Measurements from ENCODE around the gene CD46. TPM values are rescaled to one million over a fixed set of nuclear protein-coding genes. Genes with fewer than 3 reads are reported as not detected.
A peak's percentile ranks its signal among the peaks of the same experiment; 100 is the strongest.

CD46 gene
- total RNA-seq, 1 experiment from 2014 or later: 184 TPM

DNA sequence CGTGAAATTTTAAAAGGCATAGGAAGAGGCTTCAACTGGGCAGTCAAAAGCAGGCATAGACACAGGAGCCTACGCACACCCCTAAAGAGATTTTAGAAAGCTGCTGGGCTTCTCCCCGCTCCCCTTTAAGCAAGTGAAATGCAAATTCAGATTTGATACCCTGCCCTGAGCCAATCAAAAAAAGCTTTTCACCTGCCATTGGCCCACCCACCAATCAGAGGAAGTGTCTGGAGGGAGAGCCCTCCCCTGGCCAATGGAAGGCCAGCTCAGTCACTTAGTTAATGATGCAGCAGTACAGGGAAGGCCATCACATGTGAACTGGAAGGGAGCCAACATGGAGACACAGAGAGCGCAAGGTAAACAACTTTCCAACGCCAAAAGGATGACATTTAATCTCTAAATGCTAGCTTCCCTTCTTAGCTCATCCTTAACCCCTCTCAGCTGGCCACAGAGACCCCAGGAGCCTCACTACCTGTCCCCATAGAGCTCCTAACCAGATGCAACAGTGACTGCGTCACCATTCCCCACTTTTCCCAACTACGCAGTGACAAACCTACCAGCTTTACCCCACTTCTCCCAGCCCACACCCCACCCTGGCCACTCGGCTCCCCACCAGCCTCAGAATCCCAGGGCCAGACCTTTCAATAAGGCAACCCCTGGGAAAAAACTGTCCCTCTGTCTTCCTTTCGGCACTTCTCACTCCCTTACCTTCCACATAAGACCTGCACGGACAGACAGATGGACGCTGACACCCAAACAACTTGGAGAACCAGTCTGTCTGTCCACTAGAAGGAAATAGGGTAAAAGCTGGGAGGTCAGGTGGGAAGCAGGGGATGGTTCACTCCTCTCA, 71.0 kb downstream of the CD46 start:
- Mint-ChIP-seq H3K36me3 (ENCODE audit: insufficient read depth, unreplicated experiment) (peaks cover 50% of the 10 kb centered on the region), H3K4me3 (ENCODE audit: unreplicated experiment) (peak overlapping the region; percentile 80), H3K4me1 (ENCODE audit: insufficient read depth, unreplicated experiment) (peaks cover 89% of the 10 kb centered on the region), H3K9me3 (ENCODE audit: unreplicated experiment) (no peaks in the 10 kb centered on the region), H3K27me3 (ENCODE audit: insufficient read depth, unreplicated experiment) (no peaks in the 10 kb centered on the region), H3K27ac (ENCODE audit: low read depth, unreplicated experiment) (peak overlapping the region; percentile 96)
- CTCF ChIA-PET: interaction anchor here (0.6 to 28.1 kb wide), 31 partner anchors 9 to 1407 kb away, joined by 3 to 790 read pairs (median 4); no protein-coding TSS in a partner anchor
- TF ChIP-seq, protein P1, sequence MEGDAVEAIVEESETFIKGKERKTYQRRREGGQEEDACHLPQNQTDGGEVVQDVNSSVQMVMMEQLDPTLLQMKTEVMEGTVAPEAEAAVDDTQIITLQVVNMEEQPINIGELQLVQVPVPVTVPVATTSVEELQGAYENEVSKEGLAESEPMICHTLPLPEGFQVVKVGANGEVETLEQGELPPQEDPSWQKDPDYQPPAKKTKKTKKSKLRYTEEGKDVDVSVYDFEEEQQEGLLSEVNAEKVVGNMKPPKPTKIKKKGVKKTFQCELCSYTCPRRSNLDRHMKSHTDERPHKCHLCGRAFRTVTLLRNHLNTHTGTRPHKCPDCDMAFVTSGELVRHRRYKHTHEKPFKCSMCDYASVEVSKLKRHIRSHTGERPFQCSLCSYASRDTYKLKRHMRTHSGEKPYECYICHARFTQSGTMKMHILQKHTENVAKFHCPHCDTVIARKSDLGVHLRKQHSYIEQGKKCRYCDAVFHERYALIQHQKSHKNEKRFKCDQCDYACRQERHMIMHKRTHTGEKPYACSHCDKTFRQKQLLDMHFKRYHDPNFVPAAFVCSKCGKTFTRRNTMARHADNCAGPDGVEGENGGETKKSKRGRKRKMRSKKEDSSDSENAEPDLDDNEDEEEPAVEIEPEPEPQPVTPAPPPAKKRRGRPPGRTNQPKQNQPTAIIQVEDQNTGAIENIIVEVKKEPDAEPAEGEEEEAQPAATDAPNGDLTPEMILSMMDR (IDR thresholded peaks at IDR 0.05; ENCODE audit: unreplicated experiment): no peak
- POLR2A ChIA-PET: interaction anchor here (0.6 to 11.5 kb wide), 23 partner anchors 11 to 1993 kb away, joined by 3 to 372 read pairs (median 9); partner anchors contain the start of genes CD46 and PLXNA2
- DNase-seq (ENCODE audit: unreplicated experiment): peak; percentile 76
- intact Hi-C loops (cut with micrococcal nuclease): loop anchor here (2.0 kb wide), 1 partner anchor 18 kb away; no protein-coding TSS in a partner anchor
- TSS peak; percentile 86 for BruUV-seq (replicated peaks)

DNA sequence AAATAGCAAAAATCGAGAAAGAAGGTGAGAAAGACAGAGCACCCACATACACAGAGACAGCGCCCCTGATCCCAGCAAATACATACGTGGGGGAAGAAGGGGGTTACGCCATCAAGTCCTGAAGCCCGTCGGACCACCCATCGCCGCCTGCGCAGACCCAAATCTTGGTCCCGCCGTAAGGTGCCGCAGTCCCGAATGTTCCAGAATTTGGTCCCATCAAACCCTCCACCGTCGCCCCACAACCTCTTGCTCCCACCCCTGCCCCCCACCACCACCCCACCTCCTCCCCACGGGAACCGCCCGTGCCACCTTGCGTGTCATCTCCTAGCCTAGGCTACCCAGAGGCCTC, 71.7 kb downstream of the CD46 start:
- peaks cover 89% of the 10 kb centered on the region for H3K4me1 Mint-ChIP-seq (ENCODE audit: insufficient read depth, unreplicated experiment)

DNA sequence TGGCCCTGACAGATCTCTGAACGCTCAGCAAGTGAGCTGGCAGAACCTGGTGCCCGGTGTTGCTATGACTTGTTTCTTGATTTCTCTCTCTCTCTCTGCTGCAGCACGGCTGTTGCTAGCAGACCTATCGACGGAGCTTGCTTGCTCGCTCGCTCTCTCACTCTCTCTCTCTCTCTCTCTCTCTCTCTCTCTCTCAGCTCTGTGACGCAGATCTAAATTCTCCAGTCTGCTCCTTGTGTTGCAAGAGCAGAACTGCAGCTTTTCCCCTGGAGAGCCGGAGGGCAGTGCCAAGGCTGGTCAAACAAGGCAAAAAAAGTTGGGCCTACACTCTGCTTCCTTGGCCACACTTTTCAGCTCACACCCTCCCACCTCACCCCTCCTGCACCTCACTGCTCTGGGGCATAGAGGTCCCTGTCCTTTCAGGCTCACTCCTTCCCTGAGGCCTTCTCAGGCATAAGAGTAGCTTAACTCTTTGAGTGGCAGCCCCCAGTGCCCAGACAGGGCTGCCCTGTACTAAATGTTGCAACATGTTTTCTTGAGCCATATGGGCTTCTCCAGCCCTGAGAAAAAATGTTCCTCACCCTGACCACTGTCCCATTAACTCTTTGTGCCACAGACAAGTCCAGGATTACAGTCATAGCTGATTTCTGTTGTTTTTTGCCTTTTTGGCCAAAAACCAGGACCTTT, 72.2 kb downstream of the CD46 start:
- Mint-ChIP-seq H3K4me3 (ENCODE audit: unreplicated experiment) (peak overlapping the region; percentile 80), H3K4me1 (ENCODE audit: insufficient read depth, unreplicated experiment) (peaks cover 89% of the 10 kb centered on the region), H3K27ac (ENCODE audit: low read depth, unreplicated experiment) (peak overlapping the region; percentile 96), H3K9me3 (ENCODE audit: unreplicated experiment) (no peaks in the 10 kb centered on the region), H3K27me3 (ENCODE audit: insufficient read depth, unreplicated experiment) (no peaks in the 10 kb centered on the region), H3K36me3 (ENCODE audit: insufficient read depth, unreplicated experiment) (peaks cover 38% of the 10 kb centered on the region)
- ChIA-PET CTCF (interaction anchor here (0.5 to 28.1 kb wide), 37 partner anchors 8 to 1768 kb away, joined by 3 to 790 read pairs (median 4); no protein-coding TSS in a partner anchor), POLR2A (interaction anchor here (0.5 to 11.5 kb wide), 34 partner anchors 10 to 1992 kb away, joined by 3 to 372 read pairs (median 4); partner anchors contain the start of genes CD46 and PLXNA2)
- intact Hi-C loops (cut with micrococcal nuclease): loop anchor here (2.0 kb wide), 1 partner anchor 19 kb away; no protein-coding TSS in a partner anchor
- TF ChIP-seq, protein P1 (IDR thresholded peaks at IDR 0.05; ENCODE audit: unreplicated experiment): peak; percentile 73
- DNase-seq (ENCODE audit: unreplicated experiment): peak; percentile 100
- BruUV-seq (replicated peaks): TSS peak; percentile 52

More for the DNA sequence above, 71.7 kb downstream of the CD46 start:
- ChIA-PET POLR2A (interaction anchor here (0.6 to 11.5 kb wide), 30 partner anchors 10 to 1993 kb away, joined by 3 to 372 read pairs (median 4); partner anchors contain the start of genes CD46 and PLXNA2), CTCF (interaction anchor here (0.6 to 28.1 kb wide), 30 partner anchors 9 to 1768 kb away, joined by 3 to 790 read pairs (median 5); no protein-coding TSS in a partner anchor)
- no peak for DNase-seq (ENCODE audit: unreplicated experiment)
- Mint-ChIP-seq H3K27ac (ENCODE audit: low read depth, unreplicated experiment) (peak overlapping the region; percentile 96), H3K4me3 (ENCODE audit: unreplicated experiment) (peak overlapping the region; percentile 80), H3K36me3 (ENCODE audit: insufficient read depth, unreplicated experiment) (peaks cover 43% of the 10 kb centered on the region), H3K27me3 (ENCODE audit: insufficient read depth, unreplicated experiment) (no peaks in the 10 kb centered on the region), H3K9me3 (ENCODE audit: unreplicated experiment) (no peaks in the 10 kb centered on the region)
- intact Hi-C loops (cut with micrococcal nuclease): loop anchor here (2.0 kb wide), 1 partner anchor 19 kb away; no protein-coding TSS in a partner anchor
- BruUV-seq (replicated peaks): no TSS peak
- TF ChIP-seq, protein P1 (IDR thresholded peaks at IDR 0.05; ENCODE audit: unreplicated experiment): no peak

Measured in MCF 10A (cell line).